H1 (cell line): ENCODE data around the gene USH2A. TPM values are rescaled to one million over a fixed set of nuclear protein-coding genes. Genes with fewer than 3 reads are reported as not detected.

Experiments
- CTCF ChIA-PET: fragments of 300-600 bp; sonication (Branson Sonifier 250); formaldehyde crosslinking; loops from one replicate; lab custom pipeline; 2021; ENCODE audit not compliant: partially characterized antibody; lab: Charles Lee
- POLR2A ChIA-PET: fragments of 300-600 bp; sonication (Branson Sonifier 250); formaldehyde crosslinking; loops from one replicate; lab custom pipeline; 2021; ENCODE audit warnings: inconsistent platforms; ENCODE audit not compliant: partially characterized antibody; lab: Charles Lee
- DNase-seq, 2 experiments: peaks; one replicate each; pipeline versions ENCODE4 v3.0.0 to v3.0.0-alpha.2; 2010 to 2022; ENCODE audit warnings: low spot score in 2 of 2, low read depth in 1 of 2, mixed read lengths in 1 of 2
- FAIRE-seq: peaks from 2 replicates; lab custom pipeline; 2011; peaks lifted over from hg19 to GRCh38; lab: Jason Lieb, UNC
- H2AFZ ChIP-seq: 2 replicates; pipeline ENCODE4 v1.8.1; 2012; ENCODE audit warnings: low read length, inconsistent platforms
- H2AK5ac ChIP-seq: 2 replicates; pipeline ENCODE4 v1.6.1; 2013; ENCODE audit warnings: low read depth, low read length
- H2BK120ac ChIP-seq: replicated peaks from 2 replicates; pipeline ENCODE3; 2013; ENCODE audit warnings: low read depth, low read length, inconsistent platforms
- H2BK12ac ChIP-seq: 2 replicates; pipeline ENCODE4 v1.6.1; 2013; ENCODE audit warnings: low read depth, low read length
- H2BK15ac ChIP-seq: 2 replicates; pipeline ENCODE4 v1.6.1; 2013; ENCODE audit warnings: low read length
- H2BK20ac ChIP-seq: 2 replicates; pipeline ENCODE4 v1.6.1; 2013; ENCODE audit warnings: low read length
- H2BK5ac ChIP-seq: 2 replicates; pipeline ENCODE4 v1.6.1; 2013; ENCODE audit warnings: low read depth, low read length
- H3K14ac ChIP-seq: 2 replicates; pipeline ENCODE4 v1.6.1; 2013; ENCODE audit warnings: inconsistent platforms; ENCODE audit not compliant: insufficient read length
- H3K18ac ChIP-seq: 2 replicates; pipeline ENCODE4 v1.6.1; 2013; ENCODE audit warnings: low read length; ENCODE audit errors: extremely low read depth
- H3K23ac ChIP-seq: 2 replicates; pipeline ENCODE4 v1.6.1; 2013; ENCODE audit warnings: inconsistent platforms; ENCODE audit not compliant: insufficient read length
- H3K23me2 ChIP-seq: 2 replicates; pipeline ENCODE4 v1.6.1; 2013; ENCODE audit warnings: low read depth, low read length
- H3K27ac ChIP-seq: 2 replicates; pipeline ENCODE4 v1.6.1; 2011; ENCODE audit warnings: low read depth, low read length, inconsistent platforms
- H3K27me3 ChIP-seq, 4 experiments: replicated peaks in 1 of 4; 1 replicate in 1 of 4; 2 replicates in 3 of 4; pipeline versions ENCODE4 v1.6.1 to v1.8.1; 2011 to 2013; ENCODE audit warnings: low read length in 3 of 4, mild to moderate bottlenecking in 3 of 4, inconsistent platforms in 2 of 4, mixed read lengths in 2 of 4, moderate library complexity in 1 of 4; ENCODE audit not compliant: control insufficient read depth in 3 of 4, insufficient read depth in 3 of 4; ENCODE audit errors: extremely low read depth in 1 of 4
- H3K36me3 ChIP-seq, 4 experiments: 2 replicates each; pipeline versions ENCODE4 v1.6.1 to v1.8.1; 2011 to 2013; ENCODE audit warnings: mild to moderate bottlenecking in 4 of 4, low read length in 3 of 4, moderate library complexity in 2 of 4, control low read depth in 1 of 4, inconsistent platforms in 1 of 4; ENCODE audit not compliant: insufficient read depth in 4 of 4, control insufficient read depth in 2 of 4
- H3K4ac ChIP-seq: replicated peaks from 2 replicates; pipeline ENCODE3; 2013; ENCODE audit warnings: low read length, low read depth, mixed read lengths, inconsistent platforms; ENCODE audit not compliant: insufficient read length
- H3K4me1 ChIP-seq, 4 experiments: replicated peaks in 1 of 4; 1 replicate in 1 of 4; 2 replicates in 3 of 4; pipeline versions ENCODE4 v1.6.1 to v1.8.1; 2011 to 2013; ENCODE audit warnings: low read length in 3 of 4, inconsistent platforms in 2 of 4, mixed read lengths in 1 of 4; ENCODE audit not compliant: insufficient read depth in 4 of 4, control insufficient read depth in 3 of 4
- H3K4me2 ChIP-seq, 2 experiments: 2 replicates each; pipeline versions ENCODE4 v1.6.1 to v1.8.1; 2011 to 2013; ENCODE audit warnings: low read depth in 2 of 2, low read length in 2 of 2, control low read depth in 1 of 2, inconsistent platforms in 1 of 2, mild to moderate bottlenecking in 1 of 2; ENCODE audit not compliant: insufficient read depth in 1 of 2
- H3K4me3 ChIP-seq, 4 experiments: fragments of 200-600, 300-600 bp in 1 of 4; sonication (generic), shearing (Covaris generic), sonication (Bioruptor Twin) in 1 of 4; 2 replicates each; pipeline versions ENCODE4 v1.5.1 to v1.8.1; 2011 to 2016; ENCODE audit warnings: low read length in 4 of 4, low read depth in 3 of 4, control low read depth in 2 of 4, inconsistent platforms in 2 of 4, mild to moderate bottlenecking in 2 of 4, mixed read lengths in 1 of 4, moderate library complexity in 1 of 4; ENCODE audit not compliant: insufficient read depth in 2 of 4; ENCODE audit errors: extremely low read depth in 1 of 4
- H3K56ac ChIP-seq: replicated peaks from 2 replicates; pipeline ENCODE3; 2013; ENCODE audit warnings: low read depth, mild to moderate bottlenecking, mixed read lengths, low read length, inconsistent platforms; ENCODE audit not compliant: insufficient read length
- H3K79me1 ChIP-seq: 2 replicates; pipeline ENCODE4 v1.6.1; 2013; ENCODE audit warnings: low read depth, low read length, control low read depth
- H3K79me2 ChIP-seq, 2 experiments: 2 replicates each; pipeline versions ENCODE4 v1.6.1 to v1.8.1; 2012 to 2013; ENCODE audit warnings: low read length in 2 of 2, mild to moderate bottlenecking in 2 of 2, inconsistent platforms in 1 of 2; ENCODE audit not compliant: insufficient read depth in 2 of 2, control insufficient read depth in 1 of 2
- H3K9ac ChIP-seq, 4 experiments: replicated peaks in 1 of 4; 1 replicate in 1 of 4; 2 replicates in 3 of 4; pipeline versions ENCODE4 v1.6.1 to v1.8.1; 2011 to 2013; ENCODE audit warnings: low read depth in 3 of 4, low read length in 3 of 4, control low read depth in 2 of 4, mild to moderate bottlenecking in 2 of 4, moderate library complexity in 2 of 4, inconsistent platforms in 1 of 4; ENCODE audit errors: extremely low read depth in 1 of 4
- H3K9me3 ChIP-seq, 2 experiments: 2 replicates each; pipeline versions ENCODE4 v1.6.1 to v1.8.1; 2012 to 2013; ENCODE audit warnings: mild to moderate bottlenecking in 2 of 2, moderate library complexity in 2 of 2, control low read depth in 1 of 2, inconsistent platforms in 1 of 2, low read depth in 1 of 2, low read length in 1 of 2, mixed read lengths in 1 of 2; ENCODE audit not compliant: insufficient read depth in 2 of 2
- H4K20me1 ChIP-seq, 2 experiments: replicated peaks in 1 of 2; 2 replicates each; pipeline versions ENCODE3 to v1.8.1; 2011 to 2013; ENCODE audit warnings: inconsistent platforms in 2 of 2, low read length in 2 of 2, mild to moderate bottlenecking in 1 of 2; ENCODE audit not compliant: insufficient read depth in 2 of 2, control insufficient read depth in 1 of 2
- H4K5ac ChIP-seq: 2 replicates; pipeline ENCODE4 v1.6.1; 2013; ENCODE audit warnings: low read length, low read depth, mixed read lengths, inconsistent platforms; ENCODE audit not compliant: insufficient read length
- H4K8ac ChIP-seq: 2 replicates; pipeline ENCODE4 v1.8.0; 2013; ENCODE audit warnings: mild to moderate bottlenecking, moderate library complexity, low read length, inconsistent platforms; ENCODE audit not compliant: insufficient read depth; ENCODE audit errors: extremely low read depth
- H4K91ac ChIP-seq: replicated peaks from 2 replicates; pipeline ENCODE3; 2013; ENCODE audit warnings: low read length, mixed read lengths, inconsistent platforms; ENCODE audit not compliant: insufficient read length
- CHD2 ChIP-seq: IDR thresholded peaks from 2 replicates; pipeline ENCODE4 v1.6.1; 2012; ENCODE audit warnings: low read length, improper control_type of control experiment
- JUND ChIP-seq: IDR thresholded peaks from 2 replicates; pipeline ENCODE4 v1.6.1; 2011; ENCODE audit warnings: mild to moderate bottlenecking, improper control_type of control experiment, low read length
- TEAD4 ChIP-seq: IDR thresholded peaks from 2 replicates; pipeline ENCODE4 v1.6.1; 2012; ENCODE audit warnings: low read depth, low read length, inconsistent platforms, mixed read lengths
- WGBS, 2 experiments: shearing (Covaris generic) in 1 of 2; methylation state at CpG; one replicate each; pipeline versions ENCODE4 v1.1.6 to v1.1.7; 2013 to 2015; ENCODE audit warnings: low lambda C conversion rate in 2 of 2, mixed read lengths in 2 of 2, inconsistent platforms in 1 of 2, low coverage in 1 of 2, missing lambda C conversion rate in 1 of 2; ENCODE audit not compliant: insufficient replicate concordance in 2 of 2, insufficient coverage in 1 of 2, insufficient read length in 1 of 2; ENCODE audit errors: extremely low coverage in 1 of 2, missing lambda C conversion rate in 1 of 2; 5-methylcytosine and 5-hydroxymethylcytosine counted together
- polyA plus RNA-seq, 7 experiments: library from polyadenylated mRNA; depleted of rRNA in 3 of 7; stranded (reverse) in 5 of 7; unstranded in 2 of 7; fragments of >200 nt in 5 of 7; fragments of 200-250 nt in 2 of 7; gene quantifications; 1 replicate in 5 of 7; 2 replicates in 1 of 7; 4 replicates in 1 of 7; pipeline versions ENCODE4 v1.2.1 to v1.2.3, GENCODE V29; 2011 to 2013; ENCODE audit warnings: missing spikeins in 2 of 7, mixed read lengths in 2 of 7
- total RNA-seq: library from RNA; stranded (reverse); fragmentation: NEBNext Ultra II Directional; extraction: Animal tissue kit (Norgen Biotek cat#: 25700); gene quantifications from 2 replicates; pipeline ENCODE4 v1.2.1, GENCODE V29; 2021

USH2A gene
- total and polyA plus RNA-seq, 2 of the 8 experiments (the other 6 are each of a cell fraction or from before 2014, with no cell fraction given): 0.02 to 0.17 TPM

DNA sequence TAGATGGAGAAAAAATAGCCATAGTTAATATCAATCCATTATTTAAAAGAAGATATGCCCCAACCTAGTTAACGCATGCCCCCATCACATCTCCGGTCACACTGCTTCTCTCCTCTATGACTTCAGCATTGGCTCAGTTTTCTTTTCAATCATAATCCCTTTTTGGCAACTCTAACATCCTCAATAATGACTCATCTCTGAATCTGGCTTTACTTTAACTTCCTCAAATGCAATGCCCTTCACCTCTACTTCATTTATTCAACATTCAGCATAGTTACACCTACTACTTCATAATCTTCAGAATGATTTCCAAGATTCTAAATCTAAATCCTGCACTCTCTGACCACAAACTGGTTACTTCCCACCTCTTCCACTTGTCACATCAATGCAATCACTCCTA lies 417.3 kb downstream of the USH2A start:
- Histone ChIP-seq H3K4me1 (no peaks in the 10 kb centered on the region), H3K79me2 (no peaks in the 10 kb centered on the region), H2AK5ac (no peak overlapping the region), H4K8ac (no peak overlapping the region), H3K9me3 (no peaks in the 10 kb centered on the region), H3K23me2 (no peaks in the 10 kb centered on the region), H4K91ac (no peak overlapping the region), H3K27ac (no peak overlapping the region), H4K5ac (no peak overlapping the region), H3K4ac (no peak overlapping the region), H3K4me3 (no peak overlapping the region), H3K9ac (no peak overlapping the region), H2BK5ac (no peak overlapping the region), H4K20me1 (no peaks in the 10 kb centered on the region), H3K36me3 (no peaks in the 10 kb centered on the region), H3K79me1 (no peaks in the 10 kb centered on the region), H3K23ac (no peak overlapping the region), H2BK12ac (no peak overlapping the region), H3K14ac (no peak overlapping the region), H3K27me3 (no peaks in the 10 kb centered on the region), H3K56ac (no peak overlapping the region), H3K18ac (no peak overlapping the region), H2BK20ac (no peak overlapping the region), H3K4me2 (no peak overlapping the region), H2BK120ac (no peak overlapping the region), H2AFZ (no peak overlapping the region), H2BK15ac (no peak overlapping the region)
- ChIA-PET CTCF (no interaction called here), POLR2A (no interaction called here)
- DNase-seq: no peak
- TF ChIP-seq CHD2 (no peak), TEAD4 (no peak), JUND (no peak)
- FAIRE-seq: no peak
- WGBS, 2 experiments: 100% methylated on average over 2 of the region's 2 CpGs; no CpG with 5 or more reads in 1 of the 2 experiments
